BE2C (cell line): ENCODE results near the gene CYP2S1.
"Not testable (repeated sequence)": the region's sequence is repeated elsewhere in the genome, so short reads cannot be mapped to it uniquely, and the experiment has no call there.

ENCODE experiments used
- DNase-seq: peaks from one replicate; pipeline ENCODE4 v3.0.0-alpha.2; 2020
- H3K27me3 ChIP-seq: fragments of 250-450 bp; sonication (Bioruptor Pico); 2 replicates; pipeline ENCODE4 v1.5.1; 2020; ENCODE audit warnings: mild to moderate bottlenecking
- H3K36me3 ChIP-seq: fragments of 250-450 bp; sonication (Bioruptor Pico); 2 replicates; pipeline ENCODE4 v1.5.1; 2020; ENCODE audit warnings: mild to moderate bottlenecking
- H3K4me1 ChIP-seq: fragments of 250-450 bp; sonication (Bioruptor Pico); 2 replicates; pipeline ENCODE4 v1.5.1; 2020
- H3K4me3 ChIP-seq: 2 replicates; pipeline ENCODE4 v1.5.1; 2011; ENCODE audit warnings: low read depth, low read length
- H3K9me3 ChIP-seq: fragments of 250-450 bp; sonication (Bioruptor Pico); 2 replicates; pipeline ENCODE4 v1.5.1; 2020
- TF ChIP-seq, protein P1 (sequence below): IDR thresholded peaks from 2 replicates; pipeline ENCODE4 v1.5.1; 2012; ENCODE audit warnings: mild to moderate bottlenecking, low read depth, low read length

Gene CYP2S1

DNA sequence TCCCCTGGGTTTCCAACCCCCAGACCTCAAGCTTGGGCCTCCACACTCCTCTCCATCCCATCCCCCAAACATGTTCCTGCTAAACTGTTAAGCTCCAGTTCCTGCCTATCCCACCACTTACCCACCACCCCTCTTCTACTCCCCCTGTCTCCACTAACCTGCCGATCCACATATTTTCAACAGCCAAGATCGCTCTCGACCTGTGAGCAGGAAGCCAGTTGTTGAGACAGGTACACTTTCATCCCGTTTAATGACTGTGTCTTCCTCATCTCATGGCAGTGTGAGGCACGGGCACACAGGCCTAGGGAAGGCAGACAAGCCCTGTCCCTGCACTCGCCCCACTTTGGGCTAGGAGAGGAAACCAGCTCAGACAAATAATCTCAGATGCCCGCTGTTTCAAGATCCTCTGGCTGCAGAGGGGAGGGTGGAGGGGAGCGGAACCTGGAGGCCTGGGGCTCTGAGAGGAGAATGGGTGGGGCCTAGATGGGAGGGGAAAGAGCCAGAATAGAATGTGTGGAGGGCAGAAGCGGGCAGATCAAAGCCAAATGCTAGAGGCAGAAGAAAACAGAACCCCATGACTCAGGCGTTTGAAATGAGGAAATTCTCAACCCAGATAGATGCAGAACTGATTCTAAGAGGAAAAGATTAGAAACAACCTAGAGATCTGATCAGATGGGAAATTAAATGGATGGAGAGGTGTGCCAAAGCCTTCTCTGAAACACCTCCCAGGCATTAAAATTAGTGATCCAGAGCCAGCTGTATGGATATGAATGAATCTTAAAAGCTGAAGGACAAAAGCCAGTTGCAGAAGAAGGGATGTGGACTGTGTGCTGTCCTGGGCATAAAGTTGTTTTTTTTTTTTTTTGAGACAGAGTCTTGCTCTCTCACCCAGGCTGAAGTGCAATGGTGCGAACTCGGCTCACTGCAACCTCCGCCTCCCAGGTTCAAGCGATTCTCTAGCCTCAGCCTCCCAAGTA lies 16.9 kb upstream of the CYP2S1 start:
- H3K4me1 ChIP-seq: no peaks in the 10 kb centered on the region
- H3K27me3 ChIP-seq: no peaks in the 10 kb centered on the region
- TF ChIP-seq, protein P1, sequence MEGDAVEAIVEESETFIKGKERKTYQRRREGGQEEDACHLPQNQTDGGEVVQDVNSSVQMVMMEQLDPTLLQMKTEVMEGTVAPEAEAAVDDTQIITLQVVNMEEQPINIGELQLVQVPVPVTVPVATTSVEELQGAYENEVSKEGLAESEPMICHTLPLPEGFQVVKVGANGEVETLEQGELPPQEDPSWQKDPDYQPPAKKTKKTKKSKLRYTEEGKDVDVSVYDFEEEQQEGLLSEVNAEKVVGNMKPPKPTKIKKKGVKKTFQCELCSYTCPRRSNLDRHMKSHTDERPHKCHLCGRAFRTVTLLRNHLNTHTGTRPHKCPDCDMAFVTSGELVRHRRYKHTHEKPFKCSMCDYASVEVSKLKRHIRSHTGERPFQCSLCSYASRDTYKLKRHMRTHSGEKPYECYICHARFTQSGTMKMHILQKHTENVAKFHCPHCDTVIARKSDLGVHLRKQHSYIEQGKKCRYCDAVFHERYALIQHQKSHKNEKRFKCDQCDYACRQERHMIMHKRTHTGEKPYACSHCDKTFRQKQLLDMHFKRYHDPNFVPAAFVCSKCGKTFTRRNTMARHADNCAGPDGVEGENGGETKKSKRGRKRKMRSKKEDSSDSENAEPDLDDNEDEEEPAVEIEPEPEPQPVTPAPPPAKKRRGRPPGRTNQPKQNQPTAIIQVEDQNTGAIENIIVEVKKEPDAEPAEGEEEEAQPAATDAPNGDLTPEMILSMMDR: no peak
- DNase-seq: no peak
- no peaks in the 10 kb centered on the region for H3K36me3 ChIP-seq
- H3K4me3 ChIP-seq: no peak overlapping the region
- no peaks in the 10 kb centered on the region for H3K9me3 ChIP-seq

DNA sequence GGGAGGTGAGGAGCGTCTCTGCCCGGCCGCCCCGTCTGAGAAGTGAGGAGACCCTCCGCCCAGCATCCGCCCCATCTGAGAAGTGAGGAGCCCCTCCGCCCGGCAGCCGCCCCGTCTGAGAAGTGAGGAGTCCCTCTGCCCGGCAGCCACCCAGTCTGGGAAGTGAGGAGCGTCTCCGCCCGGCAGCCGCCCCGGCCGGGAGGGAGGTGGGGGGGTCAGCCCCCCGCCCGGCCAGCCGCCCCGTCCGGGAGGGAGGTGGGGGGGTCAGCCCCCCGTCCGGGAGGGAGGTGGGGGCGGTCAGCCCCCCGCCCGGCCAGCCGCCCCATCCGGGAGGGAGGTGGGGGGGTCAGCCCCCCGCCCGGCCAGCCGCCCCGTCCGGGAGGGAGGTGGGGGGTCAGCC lies 12.8 kb upstream of the CYP2S1 start:
- not testable (repeated sequence) for H3K4me1 ChIP-seq, H3K36me3 ChIP-seq, H3K9me3 ChIP-seq, H3K27me3 ChIP-seq, H3K4me3 ChIP-seq, DNase-seq

DNA sequence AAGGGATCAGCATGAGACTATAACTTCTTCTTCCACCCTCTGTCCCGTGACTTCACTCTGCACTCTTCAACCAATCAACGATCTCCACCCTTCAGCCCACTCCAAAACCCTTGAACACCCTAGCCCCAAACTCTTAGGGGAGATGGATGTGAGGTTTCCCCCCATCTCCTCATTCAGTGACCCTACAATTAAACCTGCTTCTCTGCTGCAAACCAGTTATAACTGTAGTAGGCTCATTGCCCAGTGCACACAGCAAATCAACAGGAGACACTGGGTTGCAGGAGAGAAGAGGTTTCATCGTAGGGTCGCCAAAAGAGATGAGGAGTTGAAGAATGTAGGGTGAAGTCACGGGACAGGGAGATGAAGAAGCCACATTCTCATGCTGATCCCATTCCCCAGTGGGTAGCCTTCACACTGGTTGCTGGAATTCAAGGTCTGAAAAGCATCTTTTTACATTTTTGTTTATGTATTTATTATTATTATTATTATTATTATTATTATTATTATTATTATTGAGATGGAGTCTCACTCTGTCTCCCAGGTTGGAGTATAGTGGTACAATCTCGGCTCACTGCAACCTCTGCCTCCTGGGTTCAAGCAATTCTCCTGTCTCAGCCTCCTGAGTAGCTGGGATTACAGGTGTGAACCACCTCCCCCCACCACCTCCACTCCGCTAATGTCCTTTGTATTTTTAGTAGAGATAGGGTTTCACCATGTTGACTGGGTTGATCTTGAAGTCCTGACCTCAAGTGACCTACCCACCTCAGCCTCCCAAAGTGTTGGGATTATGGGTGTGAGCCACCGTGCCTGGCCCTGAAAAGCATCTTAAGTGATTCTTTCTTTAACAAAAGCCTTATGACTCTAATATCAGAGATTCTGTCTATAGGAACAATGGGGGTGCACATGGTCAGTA lies 5.8 kb upstream of the CYP2S1 start:
- no peaks in the 10 kb centered on the region for H3K36me3 ChIP-seq
- TF ChIP-seq, protein P1: no peak
- peaks cover 15% of the 10 kb centered on the region for H3K27me3 ChIP-seq
- H3K9me3 ChIP-seq: no peaks in the 10 kb centered on the region
- no peak for DNase-seq
- no peaks in the 10 kb centered on the region for H3K4me1 ChIP-seq
- no peak overlapping the region for H3K4me3 ChIP-seq

DNA sequence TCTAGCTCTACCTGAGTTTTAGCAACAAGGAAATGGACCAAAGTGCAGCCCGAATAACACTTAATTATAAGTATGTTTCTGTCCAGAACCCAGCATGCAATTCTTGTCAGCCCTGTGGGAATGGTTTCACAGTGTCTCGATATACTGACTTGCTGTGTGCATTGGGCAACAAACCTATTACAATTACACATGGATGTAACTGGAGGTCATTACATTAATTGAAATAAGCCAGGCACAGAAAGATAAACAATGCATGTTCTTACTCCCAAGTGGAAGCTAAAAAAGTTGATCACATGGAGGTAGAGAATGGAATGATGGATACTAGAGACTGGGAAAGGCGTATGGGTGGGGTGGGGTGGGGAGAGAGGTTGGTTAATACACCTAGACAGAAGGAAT lies 5.1 kb upstream of the CYP2S1 start:
- no peak for DNase-seq

DNA sequence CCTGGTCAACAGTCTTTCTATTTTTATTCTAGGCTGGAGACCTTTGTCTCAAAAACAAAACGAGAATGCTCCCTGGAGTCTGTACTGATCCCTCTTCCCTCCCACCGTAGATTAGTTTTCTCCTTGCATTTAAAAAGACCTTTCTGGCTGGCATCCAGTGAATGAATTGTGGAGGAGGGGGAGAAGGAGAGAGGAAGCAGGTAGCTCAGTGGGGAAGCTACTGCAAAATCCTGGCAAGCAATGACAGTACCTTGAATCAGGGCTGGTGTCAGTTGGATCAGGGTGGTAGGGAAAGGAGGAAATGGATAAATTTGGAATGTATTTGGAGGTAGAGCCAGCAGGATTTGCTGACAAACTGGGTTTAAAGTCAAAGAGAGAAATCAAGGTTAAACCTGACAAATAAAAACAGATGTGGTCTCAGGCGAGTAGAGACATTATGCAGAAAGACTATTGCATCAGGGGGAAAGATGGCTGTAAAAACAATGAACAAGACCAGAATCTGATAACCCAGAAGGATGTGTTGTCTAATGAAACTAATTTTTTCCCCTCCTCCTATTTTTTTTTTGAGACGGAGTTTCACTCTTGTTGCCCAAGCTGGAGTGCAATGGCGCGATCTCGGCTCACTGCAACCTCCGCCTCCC lies 3.5 kb upstream of the CYP2S1 start:
- peaks cover 35% of the 10 kb centered on the region for H3K27me3 ChIP-seq
- H3K9me3 ChIP-seq: no peaks in the 10 kb centered on the region
- no peaks in the 10 kb centered on the region for H3K36me3 ChIP-seq
- no peak for DNase-seq
- TF ChIP-seq, protein P1: no peak
- H3K4me1 ChIP-seq: no peaks in the 10 kb centered on the region
- H3K4me3 ChIP-seq: no peak overlapping the region

More for the DNA sequence above, 5.1 kb upstream of the CYP2S1 start:
- H3K27me3 ChIP-seq: peaks cover 21% of the 10 kb centered on the region
- no peaks in the 10 kb centered on the region for H3K4me1 ChIP-seq
- H3K36me3 ChIP-seq: no peaks in the 10 kb centered on the region
- TF ChIP-seq, protein P1: no peak
- H3K9me3 ChIP-seq: no peaks in the 10 kb centered on the region
- no peak overlapping the region for H3K4me3 ChIP-seq

DNA sequence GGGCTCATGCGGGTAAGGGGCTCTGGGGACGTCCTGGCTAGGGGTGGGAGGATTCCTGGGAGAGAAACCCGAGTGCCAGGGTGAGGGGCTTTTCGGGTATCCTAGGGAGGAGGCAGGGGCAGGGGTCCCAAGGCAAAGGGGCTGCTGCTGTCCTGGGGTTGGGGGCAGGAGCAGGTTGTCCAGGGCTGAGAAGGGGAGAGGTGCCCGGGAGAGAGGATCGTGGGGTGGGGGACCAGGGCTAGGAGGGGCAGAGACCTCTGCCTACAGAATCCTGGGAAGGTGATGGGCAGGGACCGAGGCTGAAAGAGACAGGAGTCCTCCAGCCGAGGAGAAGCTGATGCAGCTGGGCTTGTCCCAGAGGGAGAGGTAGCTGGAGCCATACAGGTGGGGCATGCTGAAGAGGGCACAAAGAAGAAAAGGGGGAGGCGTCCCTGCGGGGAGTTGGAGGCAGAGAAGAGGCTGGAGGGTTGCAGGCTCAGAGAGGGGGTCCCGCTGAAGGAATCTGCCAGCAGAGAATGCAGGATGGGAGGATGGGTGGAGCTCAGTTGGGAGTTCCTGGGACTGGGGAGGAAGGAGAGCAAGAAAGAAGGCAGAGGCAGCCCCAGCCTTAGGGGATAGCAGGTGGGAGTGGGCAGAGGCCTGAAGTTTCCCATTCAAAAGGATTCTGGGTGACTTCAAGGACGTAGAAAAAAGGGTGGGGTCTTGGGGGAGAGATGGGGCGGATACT lies 574 bp downstream of the CYP2S1 start:
- no peaks in the 10 kb centered on the region for H3K4me1 ChIP-seq
- no peaks in the 10 kb centered on the region for H3K9me3 ChIP-seq
- peaks cover 41% of the 10 kb centered on the region for H3K27me3 ChIP-seq
- H3K4me3 ChIP-seq: no peak overlapping the region
- no peaks in the 10 kb centered on the region for H3K36me3 ChIP-seq
- TF ChIP-seq, protein P1: no peak
- DNase-seq: no peak
